ENCODE measurements around the gene CHST15. TPM values are rescaled to one million over a fixed set of nuclear protein-coding genes. Genes with fewer than 3 reads are reported as not detected.
"Not testable (repeated sequence)": the region's sequence is repeated elsewhere in the genome, so short reads cannot be mapped to it uniquely, and the experiment has no call there.

The CHST15 gene
- total RNA-seq, 2 experiments from 2014 or later: not detected

- POLR2A ChIA-PET: no interaction called here
- CTCF ChIA-PET: no interaction called here
Observed at GRCh38 chr10:124104011-124104627, 10.7 kb upstream of the CHST15 start.

GRCh38 chr10:124101351-124101750, 8.0 kb upstream of the CHST15 start:
- POLR2A ChIA-PET: no interaction called here
- CTCF ChIA-PET: no interaction called here

- POLR2A ChIA-PET: not testable (repeated sequence)
Observed at GRCh38 chr10:124100651-124101050, 7.3 kb upstream of the CHST15 start.

GRCh38 chr10:124100124-124100523, 6.7 kb upstream of the CHST15 start:
- POLR2A ChIA-PET: no interaction called here
- CTCF ChIA-PET: no interaction called here

More at GRCh38 chr10:124100651-124101050, 7.3 kb upstream of the CHST15 start:
- CTCF ChIA-PET: not testable (repeated sequence)

- CTCF ChIA-PET: no interaction called here
- POLR2A ChIA-PET: no interaction called here
Observed at GRCh38 chr10:124099604-124100003, 6.2 kb upstream of the CHST15 start.

- ChIA-PET POLR2A (no interaction called here), CTCF (no interaction called here)
Observed at GRCh38 chr10:124098575-124098974, 5.2 kb upstream of the CHST15 start.

GRCh38 chr10:124097883-124098282, 4.5 kb upstream of the CHST15 start:
- ChIA-PET CTCF (no interaction called here), POLR2A (no interaction called here)

- CTCF ChIA-PET: no interaction called here
- POLR2A ChIA-PET: no interaction called here
Observed at GRCh38 chr10:124096494-124096893, 3.1 kb upstream of the CHST15 start.

- POLR2A ChIA-PET, CTCF ChIA-PET: not testable (repeated sequence)
Observed at GRCh38 chr10:124095801-124096200, 2.4 kb upstream of the CHST15 start.

GRCh38 chr10:124095096-124095495, 1.7 kb upstream of the CHST15 start:
- CTCF ChIA-PET: no interaction called here
- POLR2A ChIA-PET: no interaction called here

- POLR2A ChIA-PET: no interaction called here
- CTCF ChIA-PET: no interaction called here
Observed at GRCh38 chr10:124094419-124094785, 1.0 kb upstream of the CHST15 start.

GRCh38 chr10:124093774-124094418, 498 bp upstream of the CHST15 start:
- CTCF ChIA-PET, POLR2A ChIA-PET: not testable (repeated sequence)

- POLR2A ChIA-PET: no interaction called here
- CTCF ChIA-PET: no interaction called here
Observed at GRCh38 chr10:124092250-124092859, 1.0 kb downstream of the CHST15 start.

GRCh38 chr10:124091646-124092249, 1.6 kb downstream of the CHST15 start:
- ChIA-PET POLR2A (no interaction called here), CTCF (no interaction called here)

- ChIA-PET POLR2A (no interaction called here), CTCF (no interaction called here)
Observed at GRCh38 chr10:124090601-124091209, 2.7 kb downstream of the CHST15 start.

GRCh38 chr10:124089859-124090258, 3.5 kb downstream of the CHST15 start:
- ChIA-PET POLR2A (no interaction called here), CTCF (no interaction called here)

- ChIA-PET CTCF (no interaction called here), POLR2A (no interaction called here)
Observed at GRCh38 chr10:124088915-124089314, 4.5 kb downstream of the CHST15 start.

GRCh38 chr10:124087672-124088634, 5.4 kb downstream of the CHST15 start:
- CTCF ChIA-PET: interaction anchor here (0.6 kb wide), 1 partner anchor 411 kb away, joined by 3 read pairs; no protein-coding TSS in a partner anchor
- POLR2A ChIA-PET: no interaction called here

GRCh38 chr10:124086787-124087671, 6.4 kb downstream of the CHST15 start:
- CTCF ChIA-PET: interaction anchor here (0.6 kb wide), 1 partner anchor 412 kb away, joined by 3 read pairs; no protein-coding TSS in a partner anchor
- POLR2A ChIA-PET: no interaction called here
